HG02623 (cell line): Measurements from ENCODE around the gene ACOT12.
"Not testable (repeated sequence)": the region's sequence is repeated elsewhere in the genome, so short reads cannot be mapped to it uniquely, and the experiment has no call there.

Experiments
- ATAC-seq: cut with Tn5 transposase; IDR thresholded peaks from one replicate; pipeline ENCODE4 v1.9.1; 2021; ENCODE audit warnings: moderate library complexity; ENCODE audit not compliant: unreplicated experiment

Gene ACOT12

DNA sequence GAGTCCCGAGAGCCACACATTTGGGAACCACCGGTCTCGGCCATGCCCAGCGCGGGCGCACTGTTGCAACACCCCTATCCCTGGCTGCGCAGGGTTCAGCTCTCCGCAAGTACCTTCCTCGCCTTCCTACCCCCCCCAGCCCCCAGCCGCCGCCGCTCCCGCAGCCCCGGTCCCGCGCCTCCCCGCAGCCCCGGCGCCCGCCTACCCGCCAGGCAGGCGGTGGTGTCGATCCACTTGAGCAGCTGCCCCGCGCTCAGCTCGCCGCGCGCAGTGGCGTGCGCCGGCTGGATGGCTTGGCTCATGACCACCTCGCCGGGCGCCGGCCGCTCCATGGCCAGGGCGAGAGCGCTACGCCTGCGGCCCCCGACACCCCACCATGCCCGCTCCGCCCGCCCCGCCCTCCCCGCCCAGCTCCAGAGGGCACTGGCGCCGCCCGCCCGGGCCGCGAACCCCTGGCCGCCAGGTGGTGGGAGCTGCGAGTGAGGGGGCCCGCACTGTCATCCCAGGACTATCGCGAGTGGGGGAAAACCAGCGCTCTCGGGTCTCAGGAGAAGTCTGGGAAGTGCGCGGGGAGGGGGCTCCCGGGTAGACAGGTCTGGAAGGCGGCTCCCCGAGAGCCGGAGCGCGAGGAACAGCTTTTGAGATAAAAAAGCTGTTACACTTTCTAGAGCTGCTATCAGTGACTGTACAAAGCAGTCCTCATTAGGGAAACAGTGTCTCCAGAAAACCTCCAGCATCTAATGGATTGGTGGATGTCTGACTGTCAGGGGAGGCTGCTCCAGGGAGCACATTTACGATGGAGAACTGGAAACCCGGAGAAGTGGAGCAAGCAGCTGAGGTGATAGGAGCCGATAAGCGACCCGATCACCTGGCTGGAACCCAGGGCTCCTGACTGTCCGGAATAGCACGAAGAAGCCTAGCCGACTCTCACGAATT lies at the start of gene ACOT12:
Gene ACOT12 (minus strand): TSS at position 352 of the 936 bp plus-strand sequence. CDS start 20 bp downstream, at position 332.
- ATAC-seq: no peak

DNA sequence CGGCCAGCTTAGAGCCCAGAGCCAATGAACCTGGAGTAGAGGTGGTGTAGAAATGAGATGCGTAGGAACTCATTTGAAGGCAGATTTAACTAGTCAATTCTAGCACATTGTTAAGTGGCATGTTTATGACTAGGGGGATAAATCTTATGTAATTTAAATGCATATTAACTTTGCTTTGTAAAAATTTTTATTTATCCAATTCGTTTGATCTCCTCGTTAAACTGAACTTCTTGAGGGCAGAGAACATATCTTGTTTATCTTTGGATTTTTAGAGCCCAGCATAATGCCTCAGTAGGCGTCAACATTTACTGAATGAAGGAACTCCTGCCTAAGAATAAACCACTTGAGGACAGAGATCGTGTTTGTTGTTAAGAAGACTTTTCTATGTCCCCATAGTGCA lies 41.1 kb upstream of the ACOT12 start:
- ATAC-seq: no peak

DNA sequence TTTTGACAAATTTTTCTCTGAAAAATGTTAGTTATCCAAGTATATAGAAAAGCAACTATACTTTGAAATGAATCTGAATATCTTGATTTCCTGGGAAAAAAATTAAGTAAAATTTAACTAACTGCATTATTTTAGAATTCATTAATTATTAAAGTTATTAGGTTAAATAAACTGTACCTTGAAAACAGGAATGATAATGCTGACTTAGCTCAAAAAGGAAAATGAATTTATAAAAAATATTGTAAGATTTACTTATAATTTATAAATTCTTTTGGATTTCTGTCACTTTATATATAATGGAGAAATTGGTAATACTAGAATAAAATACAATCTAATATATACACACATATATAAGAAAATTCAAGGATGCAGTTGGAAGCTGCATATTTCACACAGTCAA lies 36.1 kb upstream of the ACOT12 start:
- ATAC-seq: no peak

DNA sequence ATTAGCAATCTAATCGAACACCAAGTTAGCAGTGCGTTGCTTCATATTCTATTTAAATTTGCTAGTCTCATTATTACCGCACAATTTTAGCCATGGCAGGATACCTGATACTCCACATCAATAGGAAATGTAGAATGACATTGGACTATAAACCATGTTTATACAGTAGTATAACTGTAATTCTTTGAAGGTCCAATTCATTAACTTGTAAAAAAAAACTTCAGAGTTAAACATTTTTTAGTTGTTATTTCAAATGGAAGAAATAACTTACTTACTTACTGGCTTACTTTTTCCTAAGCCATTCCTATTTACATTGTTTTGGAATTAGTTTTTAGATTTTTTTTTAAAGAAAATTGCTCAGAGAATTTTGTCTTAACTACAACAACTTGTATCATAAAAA lies 35.4 kb upstream of the ACOT12 start:
- no peak for ATAC-seq

DNA sequence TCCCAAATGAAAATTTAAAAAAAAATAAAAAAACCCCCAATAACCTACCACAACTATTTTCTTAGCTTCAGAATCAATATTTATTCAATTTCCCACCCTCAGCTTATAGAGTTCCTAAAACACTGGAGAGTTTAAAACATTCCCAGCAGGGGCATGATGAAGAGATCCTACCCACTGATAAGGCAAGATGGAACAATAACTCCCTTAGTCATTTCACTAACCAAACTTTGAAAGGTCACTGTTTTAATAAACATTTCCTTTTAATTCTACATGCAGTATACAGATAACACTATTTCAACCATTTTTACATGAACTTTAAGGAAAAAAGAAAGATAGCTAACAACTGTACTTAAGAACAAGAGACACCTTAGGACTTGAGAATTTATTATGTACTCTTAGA lies 34.9 kb upstream of the ACOT12 start:
- no peak for ATAC-seq

DNA sequence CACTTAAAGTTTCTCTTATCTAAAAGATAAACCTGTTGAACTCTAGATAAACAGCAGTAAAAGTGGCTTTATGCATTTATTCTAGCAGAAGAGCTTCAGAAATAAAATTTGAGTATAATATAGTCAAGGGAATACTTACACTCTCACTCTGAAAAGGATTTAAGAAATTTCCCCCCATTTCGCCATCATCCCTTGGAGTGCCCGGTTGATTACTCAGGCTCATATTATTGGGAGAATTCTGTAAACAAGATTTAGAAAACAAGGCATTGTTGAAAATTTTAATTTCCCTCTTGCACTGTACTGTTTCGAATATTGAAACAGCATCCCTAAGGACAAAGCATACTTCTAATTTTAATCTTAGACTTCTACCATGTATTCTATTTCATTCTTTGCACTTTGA lies 34.5 kb upstream of the ACOT12 start:
- no peak for ATAC-seq

GRCh38 chr5:81427566-81427965 lies 33.6 kb upstream of the ACOT12 start:
- no peak for ATAC-seq

DNA sequence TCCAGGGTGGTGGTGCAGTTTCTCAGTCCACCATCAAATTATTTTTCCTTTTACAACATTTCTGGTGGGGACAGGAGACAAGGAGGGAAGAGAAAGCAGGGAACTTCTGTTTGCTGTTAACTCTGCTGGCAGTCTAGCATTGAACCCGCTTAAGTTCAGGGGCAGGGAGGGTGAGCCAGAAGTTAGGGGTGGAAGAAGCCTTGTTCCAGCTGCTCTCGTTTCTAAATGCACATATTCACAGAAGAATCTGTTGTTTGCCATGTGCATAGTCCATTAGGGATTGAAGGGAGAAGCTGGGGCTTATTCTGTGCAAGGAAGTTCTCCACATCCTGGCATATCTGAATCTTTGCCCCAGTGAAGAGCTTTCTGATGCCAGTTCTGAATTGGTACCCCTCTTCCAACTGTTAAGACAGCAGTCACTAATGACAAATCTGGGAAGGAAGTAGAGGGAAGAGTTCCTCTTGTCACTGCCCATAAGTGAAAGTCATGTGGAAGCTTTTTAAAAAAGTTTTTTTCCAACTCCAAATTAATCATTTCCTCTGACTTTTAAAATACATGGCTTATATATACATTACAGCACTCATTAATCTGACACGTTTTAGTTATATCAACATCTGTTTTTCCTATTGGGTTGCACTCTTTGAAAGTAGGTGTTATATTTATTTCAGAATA lies 32.6 kb upstream of the ACOT12 start:
- no peak for ATAC-seq

DNA sequence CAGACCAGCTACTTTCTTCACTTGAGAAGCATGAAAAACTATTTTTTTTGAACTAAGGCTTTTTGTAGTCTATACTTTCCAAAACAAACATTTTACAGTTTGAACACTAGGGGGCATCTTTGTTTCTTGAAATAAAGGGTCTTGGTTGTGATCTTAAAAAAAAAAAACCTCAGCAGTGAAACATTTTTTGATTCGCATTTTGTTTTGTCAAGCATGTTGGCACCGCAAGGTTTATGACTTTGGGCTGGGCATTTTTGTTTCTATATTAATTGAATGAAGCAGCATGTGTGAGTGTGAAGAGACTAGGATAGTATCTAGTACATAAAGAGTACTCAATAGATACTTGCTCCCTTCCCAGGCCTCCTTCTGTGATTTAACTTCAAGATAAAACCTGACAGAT lies 31.6 kb upstream of the ACOT12 start:
- ATAC-seq: no peak

GRCh38 chr5:81424728-81425127 lies 30.8 kb upstream of the ACOT12 start:
- ATAC-seq: no peak

DNA sequence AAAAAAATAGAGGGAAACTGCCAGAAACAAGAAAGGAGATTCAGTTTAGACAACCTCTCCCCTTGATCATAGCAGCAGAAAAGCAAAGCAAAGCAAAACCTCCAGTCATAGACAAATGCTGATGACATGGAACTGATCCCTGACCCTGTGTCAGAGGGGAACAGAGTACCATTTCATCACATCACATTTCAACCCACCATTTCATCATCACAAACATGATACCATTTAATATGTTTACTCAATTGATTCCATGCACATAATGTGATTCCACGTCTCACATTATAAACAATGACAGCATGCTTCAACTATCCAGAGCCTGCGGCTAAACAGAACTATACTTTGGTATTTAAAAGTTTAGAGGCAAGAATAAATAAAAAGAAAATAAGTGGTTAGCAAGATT lies 28.7 kb upstream of the ACOT12 start:
- ATAC-seq: no peak

DNA sequence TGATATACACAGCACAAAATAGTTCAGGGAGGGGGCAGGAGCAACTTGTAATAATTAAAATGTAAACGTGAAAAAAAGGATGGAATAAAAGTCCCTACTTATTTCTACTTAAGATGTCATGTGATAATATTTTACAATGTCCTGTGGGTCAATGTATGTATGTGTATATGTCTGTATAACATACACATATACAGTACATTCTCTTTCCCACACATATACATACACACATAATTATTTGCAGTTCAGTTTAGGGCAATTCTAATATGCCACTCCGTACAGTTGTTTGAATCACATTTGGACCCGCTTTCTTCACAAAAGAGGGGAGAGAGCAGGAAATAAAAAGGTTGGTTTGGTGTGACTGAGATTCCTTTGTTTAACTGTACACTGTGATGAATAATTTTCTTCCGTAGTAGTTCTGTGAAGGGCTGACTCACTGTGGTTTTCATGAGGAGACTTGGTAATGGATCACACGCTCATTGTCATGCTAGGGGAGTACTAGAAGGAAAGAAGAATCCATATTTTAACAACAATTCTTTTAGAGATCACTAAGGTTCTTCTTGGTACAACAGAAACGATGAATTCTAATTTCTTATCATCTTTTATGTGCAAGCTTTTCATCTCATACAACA lies 26.2 kb upstream of the ACOT12 start:
- no peak for ATAC-seq

GRCh38 chr5:81418606-81419005 lies 24.7 kb upstream of the ACOT12 start:
- ATAC-seq: no peak

DNA sequence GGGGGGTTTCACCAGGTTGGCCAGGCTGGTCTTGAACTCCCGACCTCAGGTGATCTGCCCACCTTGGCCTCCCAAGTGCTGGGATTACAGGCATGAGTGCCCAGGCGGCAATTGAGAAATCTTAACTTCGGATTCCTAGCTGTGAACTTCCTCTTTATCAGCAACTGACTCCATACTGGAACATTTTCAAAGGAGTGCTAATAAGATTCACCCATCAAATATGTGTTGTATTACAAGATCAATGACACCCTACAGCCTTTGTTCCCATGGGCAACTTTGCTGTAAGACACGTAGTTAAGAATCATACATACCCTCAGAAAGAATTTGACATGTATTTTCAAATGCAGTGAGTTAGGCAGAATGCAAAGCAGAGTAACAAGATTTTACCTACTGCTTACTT lies 23.1 kb upstream of the ACOT12 start:
- no peak for ATAC-seq

GRCh38 chr5:81409896-81410295 lies 16.0 kb upstream of the ACOT12 start:
- no peak for ATAC-seq

- no peak for ATAC-seq
These were observed 15.4 kb upstream of the ACOT12 start for GRCh38 chr5:81409361-81409760.

GRCh38 chr5:81408496-81408895 lies 14.6 kb upstream of the ACOT12 start:
- no peak for ATAC-seq

DNA sequence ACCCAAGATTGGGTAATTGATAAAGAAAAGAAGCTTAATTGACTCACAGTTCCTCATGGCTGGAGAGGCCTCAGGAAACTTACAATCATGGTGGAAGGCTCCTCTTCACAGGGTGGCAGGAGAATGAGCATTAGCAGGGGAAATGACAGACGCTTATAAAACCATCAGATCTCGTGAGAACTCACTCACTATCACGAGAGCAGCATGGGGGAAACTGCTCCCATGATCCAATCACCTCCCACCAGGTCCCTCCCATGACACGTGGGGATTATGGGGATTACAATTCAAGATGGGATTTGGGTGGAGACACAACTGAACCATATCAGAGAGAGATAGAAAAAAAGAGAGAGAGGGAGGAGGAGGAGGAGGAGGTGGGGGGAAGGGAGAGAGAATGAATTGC lies 13.9 kb upstream of the ACOT12 start:
- ATAC-seq: not testable (repeated sequence)

DNA sequence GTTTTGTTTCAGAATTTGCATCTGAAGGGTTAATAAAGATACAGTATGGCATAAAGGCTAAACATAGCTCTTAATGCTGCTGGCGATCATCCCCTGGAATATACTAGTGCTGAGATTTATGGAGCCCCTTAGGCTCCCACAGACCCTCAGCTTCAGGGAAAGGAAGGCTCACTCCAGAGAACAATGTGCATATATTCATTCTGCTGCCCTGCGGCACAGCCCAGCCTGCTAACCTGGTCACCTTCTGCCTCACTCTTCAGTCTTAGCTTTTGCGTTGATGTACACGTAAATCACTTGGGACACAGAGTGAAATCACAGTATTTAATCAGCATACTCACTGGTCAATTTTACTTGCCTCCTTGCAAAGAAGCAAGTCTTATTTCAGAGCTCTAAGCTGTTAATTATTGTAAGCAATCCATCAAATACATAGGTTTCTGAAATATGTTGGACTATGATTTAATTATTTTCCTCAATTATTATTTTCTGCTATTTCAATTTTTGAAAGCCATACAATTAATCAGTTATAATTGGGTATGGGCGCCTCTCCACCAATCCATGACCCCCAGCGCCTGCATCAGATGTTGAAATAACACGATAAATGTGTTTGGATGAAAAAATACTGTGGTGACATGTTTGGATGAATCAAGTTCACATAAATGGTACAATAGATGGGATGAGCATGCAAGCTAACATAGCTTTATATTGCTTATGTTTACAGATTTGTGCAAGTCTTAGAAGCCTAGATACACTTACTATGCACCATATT lies 11.4 kb upstream of the ACOT12 start:
- no peak for ATAC-seq

DNA sequence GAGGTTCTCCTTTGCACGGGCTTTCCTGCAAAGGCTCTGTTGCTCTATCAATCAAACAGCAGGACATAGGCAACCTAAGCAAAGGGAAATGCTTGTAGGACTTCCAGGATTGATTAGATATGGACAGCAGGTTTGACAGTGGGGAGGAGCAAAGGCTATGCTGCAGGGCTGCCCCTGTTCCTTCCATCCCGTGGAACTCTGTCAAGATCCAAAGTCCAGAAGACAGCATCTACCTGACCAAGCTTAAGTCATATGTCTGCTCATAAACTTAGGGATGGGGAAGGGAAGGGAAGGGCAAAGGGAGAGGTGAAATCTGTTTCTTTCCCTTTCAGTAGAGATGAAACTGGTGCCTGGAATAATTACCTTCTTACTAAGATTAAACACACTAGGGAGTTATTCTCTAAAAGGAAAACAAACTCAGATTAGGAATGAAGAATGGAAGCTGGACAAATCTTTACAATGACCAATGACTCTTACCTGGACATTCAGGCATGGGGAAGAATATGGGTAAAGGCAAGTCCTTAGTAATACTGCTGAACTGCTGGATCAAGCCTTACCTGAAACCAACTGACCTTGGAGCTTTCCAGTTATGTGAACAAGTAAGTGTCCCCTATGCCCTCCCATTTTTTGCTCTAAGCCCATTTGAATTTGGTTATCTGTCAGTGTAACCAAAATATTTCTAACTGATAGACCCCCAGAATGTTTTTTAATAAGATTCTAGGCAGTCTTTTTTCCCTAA lies 8.4 kb upstream of the ACOT12 start:
- ATAC-seq: no peak
